H54 (cell line): ENCODE data around the gene TMEM107.

Source experiments
- DNase-seq: peaks from one replicate; pipeline ENCODE4 v3.0.0; 2011; ENCODE audit warnings: low spot score, mixed read lengths; ENCODE audit not compliant: insufficient read length
- FAIRE-seq: peaks from 3 replicates; lab custom pipeline; 2011; peaks lifted over from hg19 to GRCh38; lab: Jason Lieb, UNC
- POLR2A ChIP-seq: IDR thresholded peaks from 2 replicates; pipeline ENCODE4 v1.6.1; 2011; ENCODE audit warnings: low read depth, mild to moderate bottlenecking, low read length

TMEM107 gene

GRCh38 chr17:8144401-8145231, 31.6 kb downstream of the TMEM107 start:
- no peak for TF ChIP-seq POLR2A
- no peak for FAIRE-seq
- no peak for DNase-seq

GRCh38 chr17:8143581-8144400, 32.4 kb downstream of the TMEM107 start:
- DNase-seq: no peak
- no peak for TF ChIP-seq POLR2A
- no peak for FAIRE-seq

GRCh38 chr17:8142887-8143580, 33.1 kb downstream of the TMEM107 start:
- DNase-seq (no peak), FAIRE-seq (no peak)
- TF ChIP-seq POLR2A: no peak

GRCh38 chr17:8142158-8142886, 33.9 kb downstream of the TMEM107 start:
- no peak for TF ChIP-seq POLR2A
- DNase-seq: no peak
- FAIRE-seq: no peak

GRCh38 chr17:8141741-8142140, 34.4 kb downstream of the TMEM107 start:
- no peak for TF ChIP-seq POLR2A
- DNase-seq: no peak
- FAIRE-seq: no peak

- no peak for DNase-seq
- no peak for FAIRE-seq
- TF ChIP-seq POLR2A: no peak
Observed at GRCh38 chr17:8141045-8141444, 35.1 kb downstream of the TMEM107 start.

- no peak for FAIRE-seq
- no peak for TF ChIP-seq POLR2A
- DNase-seq: no peak
Observed at GRCh38 chr17:8140065-8141029, 35.8 kb downstream of the TMEM107 start.

GRCh38 chr17:8138672-8139371, 37.4 kb downstream of the TMEM107 start:
- no peak for DNase-seq
- peak; percentile 88 for FAIRE-seq
- peak; percentile 44; the same call in 1 of the 2 replicates for TF ChIP-seq POLR2A

GRCh38 chr17:8138374-8138671, 37.9 kb downstream of the TMEM107 start:
- no peak for DNase-seq
- no peak for TF ChIP-seq POLR2A
- no peak for FAIRE-seq

- DNase-seq (no peak), FAIRE-seq (no peak)
- TF ChIP-seq POLR2A: no peak
Observed at GRCh38 chr17:8137645-8138373, 38.4 kb downstream of the TMEM107 start.

GRCh38 chr17:8133941-8134340, 42.2 kb downstream of the TMEM107 start:
- TF ChIP-seq POLR2A: no peak
- DNase-seq (no peak), FAIRE-seq (no peak)

- no peak for FAIRE-seq
- TF ChIP-seq POLR2A: no peak
- DNase-seq: no peak
Observed at GRCh38 chr17:8133399-8133798, 42.8 kb downstream of the TMEM107 start.
